Nephron progenitor cell (in vitro differentiated cells): Measurements from ENCODE around the gene TANK.

Experiments
- DNase-seq: peaks from one replicate; pipeline ENCODE4 v3.0.0; 2021
- H3K27ac Mint-ChIP-seq: 2 replicates; pipeline ENCODE4 v1.8.0; 2021; ENCODE audit warnings: mild to moderate bottlenecking, moderate library complexity, mixed read lengths
- H3K27me3 Mint-ChIP-seq: 2 replicates; pipeline ENCODE4 v1.8.0; 2021; ENCODE audit warnings: mild to moderate bottlenecking, low read depth, mixed read lengths; ENCODE audit not compliant: poor library complexity
- H3K36me3 Mint-ChIP-seq: 2 replicates; pipeline ENCODE4 v1.8.0; 2021; ENCODE audit warnings: low read depth, mixed read lengths
- H3K4me1 Mint-ChIP-seq: 2 replicates; pipeline ENCODE4 v1.8.0; 2021; ENCODE audit warnings: mixed read lengths
- H3K4me3 Mint-ChIP-seq: 2 replicates; pipeline ENCODE4 v1.8.0; 2021; ENCODE audit warnings: mild to moderate bottlenecking, moderate library complexity, mixed read lengths
- H3K9me3 Mint-ChIP-seq: 2 replicates; pipeline ENCODE4 v1.8.0; 2021; ENCODE audit warnings: mild to moderate bottlenecking, moderate library complexity, mixed read lengths
- CTCF ChIP-seq: fragments of 200-600 bp; sonication (generic); IDR thresholded peaks from 2 replicates; pipeline ENCODE4 v1.5.0; 2021; ENCODE audit warnings: antibody characterized with exemption

The TANK gene

GRCh38 chr2:161204846-161205245 lies 44.6 kb downstream of the TANK start:
- Mint-ChIP-seq H3K9me3 (no peaks in the 10 kb centered on the region), H3K27me3 (no peaks in the 10 kb centered on the region), H3K36me3 (peaks cover 12% of the 10 kb centered on the region), H3K27ac (no peak overlapping the region), H3K4me3 (no peak overlapping the region), H3K4me1 (no peaks in the 10 kb centered on the region)
- no peak for TF ChIP-seq CTCF
- no peak for DNase-seq

- H3K27me3 Mint-ChIP-seq: no peaks in the 10 kb centered on the region
- H3K36me3 Mint-ChIP-seq: peaks cover 4% of the 10 kb centered on the region
- no peak overlapping the region for H3K4me3 Mint-ChIP-seq
- no peak overlapping the region for H3K27ac Mint-ChIP-seq
- DNase-seq: no peak
- H3K4me1 Mint-ChIP-seq: no peaks in the 10 kb centered on the region
- H3K9me3 Mint-ChIP-seq: no peaks in the 10 kb centered on the region
- no peak for TF ChIP-seq CTCF
Measured at GRCh38 chr2:161206471-161207032, 46.3 kb downstream of the TANK start.

GRCh38 chr2:161207941-161208340 lies 47.7 kb downstream of the TANK start:
- peaks cover 12% of the 10 kb centered on the region for H3K36me3 Mint-ChIP-seq
- TF ChIP-seq CTCF: no peak
- no peak overlapping the region for H3K4me3 Mint-ChIP-seq
- no peaks in the 10 kb centered on the region for H3K4me1 Mint-ChIP-seq
- H3K9me3 Mint-ChIP-seq: no peaks in the 10 kb centered on the region
- DNase-seq: no peak
- no peak overlapping the region for H3K27ac Mint-ChIP-seq
- H3K27me3 Mint-ChIP-seq: no peaks in the 10 kb centered on the region

GRCh38 chr2:161208527-161209139 lies 48.4 kb downstream of the TANK start:
- DNase-seq: no peak
- Mint-ChIP-seq H3K36me3 (peaks cover 18% of the 10 kb centered on the region), H3K4me1 (no peaks in the 10 kb centered on the region), H3K9me3 (no peaks in the 10 kb centered on the region), H3K27ac (no peak overlapping the region), H3K27me3 (no peaks in the 10 kb centered on the region), H3K4me3 (no peak overlapping the region)
- TF ChIP-seq CTCF: no peak

- Mint-ChIP-seq H3K36me3 (peaks cover 30% of the 10 kb centered on the region), H3K9me3 (no peaks in the 10 kb centered on the region), H3K4me3 (no peak overlapping the region), H3K27ac (no peak overlapping the region), H3K27me3 (no peaks in the 10 kb centered on the region), H3K4me1 (no peaks in the 10 kb centered on the region)
- TF ChIP-seq CTCF: no peak
- no peak for DNase-seq
Measured at GRCh38 chr2:161209902-161210301, 49.7 kb downstream of the TANK start.

GRCh38 chr2:161217597-161218185 lies 57.5 kb downstream of the TANK start:
- no peak overlapping the region for H3K27ac Mint-ChIP-seq
- no peak overlapping the region for H3K4me3 Mint-ChIP-seq
- H3K4me1 Mint-ChIP-seq: peaks cover 11% of the 10 kb centered on the region
- peaks cover 46% of the 10 kb centered on the region for H3K36me3 Mint-ChIP-seq
- DNase-seq: no peak
- H3K27me3 Mint-ChIP-seq: no peaks in the 10 kb centered on the region
- no peak for TF ChIP-seq CTCF
- H3K9me3 Mint-ChIP-seq: no peaks in the 10 kb centered on the region
